Measurements from ENCODE around the gene DAZAP2. TPM values are rescaled to one million over a fixed set of nuclear protein-coding genes. Genes with fewer than 3 reads are reported as not detected.
"Not testable (repeated sequence)": the region's sequence is repeated elsewhere in the genome, so short reads cannot be mapped to it uniquely, and the experiment has no call there.

Gene DAZAP2
- total RNA-seq, 1 donor from 2014 or later, result 259 TPM

DNA sequence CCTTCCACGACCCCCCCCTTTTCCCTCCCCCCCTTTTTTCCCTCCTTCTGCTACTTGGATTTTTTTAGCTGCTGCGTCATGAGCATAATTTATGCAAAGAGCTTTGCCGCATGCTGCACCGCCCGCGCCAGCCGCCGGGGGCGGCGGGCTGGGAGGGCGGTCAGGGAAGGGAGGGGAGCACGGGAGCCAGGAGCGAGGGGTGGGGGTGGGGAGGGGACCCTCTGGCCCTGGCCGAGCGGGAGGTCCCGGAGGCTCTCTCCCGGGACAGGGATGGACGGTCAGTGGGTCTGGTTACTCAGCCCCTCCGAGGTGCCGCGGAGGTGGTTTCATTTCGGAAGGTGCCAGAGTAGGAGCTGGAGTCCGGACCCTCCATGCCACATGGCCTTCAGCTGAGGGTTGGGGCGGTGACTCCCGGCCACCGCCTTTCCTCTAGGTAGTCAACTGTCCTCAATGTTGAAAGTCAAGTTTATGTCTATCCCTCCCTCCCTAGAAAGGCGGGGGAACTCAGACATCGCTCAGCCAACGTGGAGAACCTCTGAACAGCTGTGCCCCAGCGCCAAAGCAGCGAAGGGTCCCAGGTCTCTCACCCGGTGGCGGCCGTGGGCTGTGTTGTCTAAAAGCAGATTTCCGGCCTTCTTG lies 20.5 kb upstream of the DAZAP2 start, which contains the start of gene POU6F1:
TSS of gene POU6F1 (minus strand) at position 95 of the 639 bp plus-strand sequence. CDS start 11,226 bp downstream, outside the sequence.
- ATAC-seq (peak; percentile 94 to 95), DNase-seq (peak; percentile 77)
- H3K27me3 ChIP-seq (ENCODE audit: low read depth), result no peaks in the 10 kb centered on the region
- intact Hi-C loops (cut with DNase I), result no loop called here
- no peaks in the 10 kb centered on the region for H3K9me3 ChIP-seq
- H3K27ac ChIP-seq, result peak within 1 kb of the TSS; percentile 97
- peaks cover 18% of the 10 kb centered on the region for H3K4me1 ChIP-seq
- TF ChIP-seq, protein P1, sequence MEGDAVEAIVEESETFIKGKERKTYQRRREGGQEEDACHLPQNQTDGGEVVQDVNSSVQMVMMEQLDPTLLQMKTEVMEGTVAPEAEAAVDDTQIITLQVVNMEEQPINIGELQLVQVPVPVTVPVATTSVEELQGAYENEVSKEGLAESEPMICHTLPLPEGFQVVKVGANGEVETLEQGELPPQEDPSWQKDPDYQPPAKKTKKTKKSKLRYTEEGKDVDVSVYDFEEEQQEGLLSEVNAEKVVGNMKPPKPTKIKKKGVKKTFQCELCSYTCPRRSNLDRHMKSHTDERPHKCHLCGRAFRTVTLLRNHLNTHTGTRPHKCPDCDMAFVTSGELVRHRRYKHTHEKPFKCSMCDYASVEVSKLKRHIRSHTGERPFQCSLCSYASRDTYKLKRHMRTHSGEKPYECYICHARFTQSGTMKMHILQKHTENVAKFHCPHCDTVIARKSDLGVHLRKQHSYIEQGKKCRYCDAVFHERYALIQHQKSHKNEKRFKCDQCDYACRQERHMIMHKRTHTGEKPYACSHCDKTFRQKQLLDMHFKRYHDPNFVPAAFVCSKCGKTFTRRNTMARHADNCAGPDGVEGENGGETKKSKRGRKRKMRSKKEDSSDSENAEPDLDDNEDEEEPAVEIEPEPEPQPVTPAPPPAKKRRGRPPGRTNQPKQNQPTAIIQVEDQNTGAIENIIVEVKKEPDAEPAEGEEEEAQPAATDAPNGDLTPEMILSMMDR (IDR thresholded peaks at IDR 0.05), result peak; percentile 64
- peak within 1 kb of the TSS; percentile 90 for H3K4me3 ChIP-seq
- H3K36me3 ChIP-seq, result no peaks in the 10 kb centered on the region

DNA sequence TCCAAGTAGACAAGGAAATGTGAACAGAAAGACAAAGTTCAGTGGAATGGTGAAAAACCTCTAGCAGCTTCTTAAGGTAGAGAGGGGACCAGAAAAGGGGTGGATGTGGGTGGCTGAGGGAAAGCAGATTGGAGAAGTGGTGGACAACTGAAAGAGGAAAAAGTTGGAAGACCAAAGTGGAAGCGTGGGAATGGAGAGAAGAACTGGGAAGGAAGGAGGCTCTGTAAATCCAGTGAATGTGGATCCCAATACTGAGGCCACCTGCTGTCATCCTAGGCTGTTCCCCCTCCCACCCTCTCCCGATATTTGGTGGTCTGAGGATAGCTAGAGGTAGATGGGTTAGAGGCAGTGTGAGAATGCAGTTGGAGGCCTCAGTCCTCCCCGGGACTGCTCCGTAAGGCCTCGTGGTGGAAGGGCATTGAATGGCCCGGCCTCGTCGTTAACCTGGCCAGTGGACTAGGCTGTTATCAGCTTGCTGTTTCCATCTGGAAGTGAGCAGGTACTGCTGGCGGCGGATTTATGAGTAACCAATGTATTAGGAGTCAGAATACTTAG lies 19.9 kb upstream of the DAZAP2 start:
- intact Hi-C loops (cut with DNase I), result no loop called here
- Histone ChIP-seq H3K36me3 (no peaks in the 10 kb centered on the region), H3K27me3 (ENCODE audit: low read depth) (no peaks in the 10 kb centered on the region), H3K27ac (peak overlapping the region; percentile 97), H3K4me1 (peaks cover 18% of the 10 kb centered on the region), H3K9me3 (no peaks in the 10 kb centered on the region), H3K4me3 (peak overlapping the region; percentile 90)
- TF ChIP-seq, protein P1 (IDR thresholded peaks at IDR 0.05), result no peak
- DNase-seq (peak; percentile 48), ATAC-seq (peak; percentile 6 to 35)

DNA sequence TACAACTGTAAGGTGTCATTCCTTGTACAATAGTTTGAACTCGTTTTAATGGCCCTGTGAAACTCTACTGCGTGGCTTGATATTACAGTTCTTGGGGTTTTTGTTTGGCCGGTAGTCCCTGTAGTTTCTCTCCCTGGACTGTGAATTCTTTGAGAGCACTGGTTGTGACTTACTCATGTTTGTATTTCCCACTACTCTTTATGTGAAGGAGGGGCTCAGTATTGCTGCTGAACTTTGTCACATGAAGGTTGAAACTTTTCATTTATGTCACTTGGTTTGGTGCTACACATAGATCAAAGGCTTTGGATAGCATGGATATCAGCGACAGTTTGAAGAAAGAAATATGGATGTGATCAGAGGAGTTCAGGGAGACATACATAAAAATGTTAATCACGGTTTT lies 19.3 kb upstream of the DAZAP2 start:
- H3K27ac ChIP-seq, result peak overlapping the region; percentile 97
- H3K27me3 ChIP-seq (ENCODE audit: low read depth), result no peaks in the 10 kb centered on the region
- H3K36me3 ChIP-seq, result no peaks in the 10 kb centered on the region
- intact Hi-C loops (cut with DNase I), result no loop called here
- ATAC-seq, result no peak
- no peaks in the 10 kb centered on the region for H3K9me3 ChIP-seq
- DNase-seq, result no peak
- TF ChIP-seq, protein P1 (IDR thresholded peaks at IDR 0.05), result no peak
- peak overlapping the region; percentile 90 for H3K4me3 ChIP-seq
- H3K4me1 ChIP-seq, result peaks cover 18% of the 10 kb centered on the region

DNA sequence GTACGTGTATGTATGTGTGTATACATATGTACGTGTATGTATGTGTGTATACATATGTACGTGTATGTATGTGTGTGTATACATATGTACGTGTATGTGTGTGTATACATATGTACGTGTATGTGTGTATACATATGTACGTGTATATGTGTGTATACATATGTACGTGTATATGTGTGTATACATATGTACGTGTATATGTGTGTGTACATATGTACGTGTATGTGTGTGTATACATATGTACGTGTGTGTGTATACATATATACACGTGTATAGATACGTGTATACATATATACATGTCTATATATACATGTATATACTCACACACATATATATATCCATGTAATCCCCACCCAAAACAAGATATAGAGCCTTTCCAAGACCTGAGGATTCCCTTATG lies 18.8 kb upstream of the DAZAP2 start:
- not testable (repeated sequence) for H3K4me3 ChIP-seq

DNA sequence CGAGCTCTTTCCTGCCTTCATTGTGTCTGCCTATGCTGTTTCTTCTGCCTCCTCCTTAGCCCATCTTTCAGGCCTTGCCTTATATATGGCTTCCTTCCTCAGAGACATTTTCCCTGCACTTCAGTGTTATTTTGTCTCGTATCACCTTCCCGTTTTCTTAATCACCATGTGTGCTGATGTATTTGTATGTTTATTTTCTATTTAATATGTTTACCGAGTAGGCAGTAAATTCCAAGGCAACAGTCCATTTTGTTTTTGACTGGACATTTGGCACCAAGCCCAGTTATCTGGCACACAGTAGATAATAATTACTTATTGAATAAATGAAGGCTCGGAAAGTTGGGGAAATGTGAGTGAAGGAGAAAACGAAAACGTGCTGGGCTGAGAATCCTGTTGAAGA lies 16.2 kb upstream of the DAZAP2 start:
- TF ChIP-seq, protein P1 (IDR thresholded peaks at IDR 0.05), result no peak
- Histone ChIP-seq H3K27ac (no peak overlapping the region), H3K4me3 (peak overlapping the region; percentile 17), H3K27me3 (ENCODE audit: low read depth) (no peaks in the 10 kb centered on the region), H3K36me3 (no peaks in the 10 kb centered on the region), H3K4me1 (peaks cover 11% of the 10 kb centered on the region), H3K9me3 (no peaks in the 10 kb centered on the region)
- intact Hi-C loops (cut with DNase I), result no loop called here
- ATAC-seq, result no peak
- no peak for DNase-seq

More for the DNA sequence above, 18.8 kb upstream of the DAZAP2 start:
- ATAC-seq; H3K36me3 ChIP-seq; H3K27ac ChIP-seq; DNase-seq; H3K9me3 ChIP-seq; intact Hi-C loops (cut with DNase I); H3K27me3 ChIP-seq (ENCODE audit: low read depth): not testable (repeated sequence)
- H3K4me1 ChIP-seq, result peaks cover 18% of the 10 kb centered on the region

DNA sequence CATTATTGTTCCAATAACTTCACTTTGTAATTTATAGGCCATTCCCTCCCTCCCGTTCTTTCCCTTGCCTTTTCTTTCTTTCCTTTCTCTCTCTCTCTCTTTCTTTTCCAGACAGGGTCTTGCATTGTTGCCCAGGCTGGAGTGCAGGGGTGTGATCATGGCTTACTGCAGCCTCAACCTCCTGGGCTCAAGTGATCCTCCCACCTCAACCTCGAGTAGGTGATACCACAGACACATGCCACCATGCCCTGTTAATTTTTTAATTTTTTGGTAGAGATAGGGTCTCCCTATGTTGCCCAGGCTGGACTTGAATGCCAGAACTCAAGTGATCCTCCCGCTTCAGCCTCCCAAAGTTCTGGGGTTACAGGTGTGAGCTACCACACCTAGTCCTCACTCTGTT lies 14.0 kb upstream of the DAZAP2 start:
- Histone ChIP-seq H3K36me3 (no peaks in the 10 kb centered on the region), H3K4me1 (no peaks in the 10 kb centered on the region), H3K9me3 (no peaks in the 10 kb centered on the region), H3K4me3 (no peak overlapping the region), H3K27ac (no peak overlapping the region), H3K27me3 (ENCODE audit: low read depth) (no peaks in the 10 kb centered on the region)
- TF ChIP-seq, protein P1 (IDR thresholded peaks at IDR 0.05), result no peak
- DNase-seq (peak; percentile 2), ATAC-seq (no peak)
- intact Hi-C loops (cut with DNase I), result no loop called here
